GM18519 (cell line): Measurements from ENCODE around the gene ANKRD29.
"Not testable (repeated sequence)": the region's sequence is repeated elsewhere in the genome, so short reads cannot be mapped to it uniquely, and the experiment has no call there.

Source experiments
- ATAC-seq: cut with Tn5 transposase; IDR thresholded peaks from one replicate; pipeline ENCODE4 v1.9.1; 2021; ENCODE audit warnings: mild to moderate bottlenecking, moderate library complexity; ENCODE audit not compliant: unreplicated experiment, low FRiP score

Gene ANKRD29

GRCh38 chr18:23585007-23585871 lies 77.5 kb downstream of the ANKRD29 start:
- ATAC-seq, result no peak

GRCh38 chr18:23584019-23584983 lies 78.4 kb downstream of the ANKRD29 start:
- no peak for ATAC-seq

DNA sequence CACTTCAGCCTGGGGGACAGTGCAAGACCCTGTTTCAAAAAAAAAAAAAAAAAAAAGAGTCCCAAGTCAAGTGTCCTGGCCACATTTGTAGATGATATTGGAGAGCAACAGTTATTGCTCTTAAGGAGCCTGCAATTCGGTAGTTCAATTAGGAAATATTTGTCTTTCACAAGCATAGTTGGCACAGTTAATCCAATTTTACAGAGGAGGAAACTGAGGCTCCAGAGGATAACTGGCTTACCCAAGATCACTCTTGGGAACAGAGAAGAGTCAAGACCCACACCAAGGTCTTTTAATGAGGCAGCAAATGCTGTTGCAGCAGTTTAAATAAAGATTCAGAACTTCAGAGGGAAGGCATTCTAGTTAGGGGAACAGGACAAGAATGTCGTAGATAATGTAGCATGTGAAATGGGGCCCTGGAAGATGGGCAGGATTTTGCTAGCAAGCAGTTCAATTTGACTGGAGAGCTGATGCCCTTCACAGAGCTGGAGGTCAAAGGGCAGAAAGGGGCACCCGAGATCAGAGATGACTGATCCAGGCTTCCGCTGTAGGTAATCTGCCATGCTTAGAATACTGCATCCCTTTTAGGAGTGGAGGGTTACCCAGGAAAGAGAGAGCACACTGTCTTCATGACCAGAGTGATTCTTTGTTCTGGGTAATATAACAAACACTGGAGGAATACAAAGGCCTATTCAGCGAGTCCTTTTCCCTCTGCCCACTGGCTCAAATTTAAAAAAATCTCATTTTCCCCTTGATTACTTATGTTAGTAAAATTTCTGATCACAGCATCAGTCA lies 79.4 kb downstream of the ANKRD29 start:
- no peak for ATAC-seq

DNA sequence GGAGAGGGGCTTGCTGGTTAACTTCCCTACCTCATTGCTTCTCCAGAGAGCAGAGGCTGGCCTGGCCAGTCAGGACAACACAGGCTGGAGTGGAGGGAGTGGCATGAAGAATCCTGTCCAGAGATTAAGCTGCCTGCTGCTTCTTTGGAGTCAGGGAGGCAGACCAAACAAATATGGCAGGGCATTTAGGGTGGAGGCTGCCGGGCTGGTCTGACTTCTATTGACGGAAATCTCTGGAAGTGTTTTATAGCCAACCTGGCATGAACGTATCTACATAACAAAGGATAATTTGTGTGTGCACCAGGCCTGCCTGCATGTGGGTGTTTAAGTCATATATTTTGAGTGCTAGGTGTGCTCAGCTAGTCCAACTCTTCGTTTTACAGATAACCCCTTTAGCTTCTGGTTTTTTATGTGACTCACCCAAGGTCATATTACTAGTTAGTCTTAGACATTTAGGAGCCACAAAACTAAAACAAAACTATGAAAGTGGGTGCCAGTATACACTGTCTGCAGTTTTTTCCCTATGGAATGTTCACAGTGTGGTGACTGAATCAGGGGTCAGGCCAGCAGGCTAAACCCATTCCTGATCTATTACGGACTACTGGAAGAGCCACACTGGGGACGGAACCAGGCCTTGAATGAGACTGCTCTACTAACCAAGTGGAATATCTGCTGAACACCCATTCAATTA lies 81.9 kb downstream of the ANKRD29 start:
- no peak for ATAC-seq

GRCh38 chr18:23578891-23579653 lies 83.6 kb downstream of the ANKRD29 start:
- ATAC-seq, result no peak

DNA sequence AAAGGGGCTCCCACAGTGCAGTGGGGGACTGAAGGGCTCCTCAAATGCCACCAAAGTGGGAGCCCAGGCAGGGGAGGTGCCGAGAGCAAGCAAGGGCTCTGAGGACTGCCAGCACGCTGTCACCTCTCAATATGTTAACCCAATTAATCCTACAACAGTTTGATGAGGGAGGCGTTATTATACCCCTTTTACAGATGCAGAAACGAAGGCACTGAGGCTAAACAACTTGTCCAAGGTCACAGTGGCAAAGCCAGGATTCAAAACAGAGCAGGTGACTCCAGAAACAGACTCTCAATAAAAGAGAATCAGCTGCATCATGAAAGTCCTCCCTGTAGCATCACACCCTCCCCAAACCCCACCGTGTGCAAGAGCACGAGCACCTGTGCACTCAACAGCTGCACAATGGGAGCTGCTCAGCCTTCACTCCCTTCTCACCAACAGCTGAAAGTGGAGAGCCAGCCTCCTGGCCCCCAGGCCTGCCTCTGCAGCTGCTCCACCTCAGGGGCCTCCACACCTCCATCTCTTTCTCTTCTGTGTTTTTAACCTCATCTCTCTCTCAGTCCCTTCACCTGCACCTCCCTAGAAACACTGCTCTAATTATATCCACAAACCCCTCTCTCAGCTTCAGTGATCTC lies 84.5 kb downstream of the ANKRD29 start:
- ATAC-seq, result no peak

- not testable (repeated sequence) for ATAC-seq
Measured at GRCh38 chr18:23577521-23577920, 85.2 kb downstream of the ANKRD29 start.

- no peak for ATAC-seq
Measured at GRCh38 chr18:23575309-23575651, 87.4 kb downstream of the ANKRD29 start.

GRCh38 chr18:23574611-23575308 lies 88.0 kb downstream of the ANKRD29 start:
- ATAC-seq, result no peak

DNA sequence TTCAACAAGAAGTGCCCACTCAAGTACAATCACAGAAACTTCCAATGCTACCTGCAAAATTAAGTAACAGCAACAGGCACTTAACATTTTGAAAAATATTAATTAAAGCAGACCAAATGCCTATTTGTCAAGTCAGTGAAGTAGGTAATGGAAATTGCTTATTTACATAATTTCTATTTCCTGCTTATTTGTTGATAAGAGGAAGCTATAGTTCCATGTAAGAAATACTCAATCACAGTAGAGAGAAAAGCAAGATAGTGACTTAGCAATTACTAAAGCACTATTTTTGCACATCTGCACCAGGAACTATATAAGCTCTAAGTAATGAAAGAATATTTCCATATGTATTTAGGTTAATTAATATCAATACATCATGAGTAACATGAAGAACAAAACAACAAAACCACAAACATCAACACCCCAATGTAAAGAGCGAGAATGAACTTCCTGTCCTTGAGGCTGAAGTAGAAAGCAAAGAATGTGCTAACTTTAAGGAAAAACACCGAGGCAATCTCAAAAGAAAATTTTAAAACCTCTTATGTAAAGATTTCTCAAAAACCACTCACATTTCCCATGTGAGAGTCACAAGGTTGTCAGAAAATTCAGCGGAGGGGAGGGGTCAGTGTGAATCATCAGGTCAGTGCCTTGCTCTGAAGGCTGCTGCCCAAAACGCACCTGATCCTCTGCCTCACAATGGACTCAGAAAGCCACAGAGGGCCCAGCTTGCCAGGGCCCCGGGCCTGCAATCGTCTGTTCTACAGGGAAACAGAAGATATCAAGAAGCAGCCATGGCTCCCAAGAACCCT lies 88.9 kb downstream of the ANKRD29 start:
- ATAC-seq, result no peak

DNA sequence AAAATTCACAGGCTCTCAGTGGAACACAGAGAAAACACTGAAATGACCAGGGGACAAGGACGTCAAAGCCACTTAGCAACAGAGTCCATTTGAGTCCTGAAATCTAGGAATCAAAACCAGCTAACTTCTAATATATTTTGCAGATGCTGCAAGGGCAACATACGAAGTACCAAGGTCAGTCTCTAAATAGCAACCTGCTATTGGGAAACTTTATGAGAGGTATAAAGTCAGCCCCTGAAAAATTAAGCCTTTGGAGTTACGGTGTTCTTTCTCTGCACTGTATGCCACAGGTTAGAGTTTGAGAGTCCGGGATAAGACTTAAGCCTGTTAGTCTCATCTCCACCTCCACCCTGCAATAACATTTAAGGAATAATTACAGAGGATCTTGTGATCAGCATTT lies 89.7 kb downstream of the ANKRD29 start:
- no peak for ATAC-seq

DNA sequence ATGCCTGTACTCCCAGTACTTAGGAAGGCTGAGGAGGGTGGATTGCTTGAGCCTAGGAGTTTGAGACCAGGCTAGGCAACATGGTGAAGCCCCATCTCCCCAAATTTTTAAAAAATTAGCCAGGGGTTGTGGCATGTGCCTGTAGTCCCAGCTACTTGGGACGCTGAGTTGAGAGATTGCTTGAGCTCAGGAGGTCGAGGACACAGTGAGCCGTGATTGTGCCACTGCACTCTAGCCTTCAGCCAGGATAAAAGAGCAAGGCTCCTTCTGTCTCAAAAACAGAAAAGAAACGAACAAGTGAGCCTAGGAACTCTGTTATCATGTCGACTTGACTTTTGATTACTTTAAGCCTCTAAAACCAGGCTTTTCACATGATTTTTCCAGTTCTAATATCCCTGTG lies 90.1 kb downstream of the ANKRD29 start:
- ATAC-seq, result no peak

GRCh38 chr18:23572012-23572411 lies 90.7 kb downstream of the ANKRD29 start:
- no peak for ATAC-seq

DNA sequence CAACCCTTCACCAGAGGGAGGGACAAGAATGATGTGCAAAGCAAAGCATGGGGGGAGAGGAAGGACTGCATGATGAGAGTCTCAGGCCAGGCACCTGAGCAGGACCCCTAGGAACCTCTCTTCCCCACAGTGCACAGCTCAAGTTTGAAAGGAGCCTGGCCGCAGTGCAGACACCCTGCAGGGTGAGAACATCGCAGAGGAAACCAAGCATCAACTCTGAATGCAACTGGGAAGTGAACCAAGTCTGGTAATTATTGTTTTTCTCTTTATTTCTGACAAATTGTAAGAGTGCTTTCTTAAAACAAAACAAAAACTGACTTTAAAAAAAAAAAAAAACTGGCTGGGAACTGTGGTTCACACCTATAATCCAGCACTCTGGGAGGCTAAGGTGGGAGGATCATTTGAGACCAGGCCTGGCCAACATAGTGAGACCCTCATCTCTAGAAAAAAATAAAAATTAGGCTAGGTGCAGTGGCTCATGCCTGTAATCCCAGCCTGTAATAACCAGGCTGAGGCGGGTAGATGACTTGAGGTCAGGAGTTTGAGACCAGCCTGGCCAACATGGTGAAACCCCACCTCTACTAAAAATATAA lies 91.7 kb downstream of the ANKRD29 start:
- ATAC-seq, result no peak

DNA sequence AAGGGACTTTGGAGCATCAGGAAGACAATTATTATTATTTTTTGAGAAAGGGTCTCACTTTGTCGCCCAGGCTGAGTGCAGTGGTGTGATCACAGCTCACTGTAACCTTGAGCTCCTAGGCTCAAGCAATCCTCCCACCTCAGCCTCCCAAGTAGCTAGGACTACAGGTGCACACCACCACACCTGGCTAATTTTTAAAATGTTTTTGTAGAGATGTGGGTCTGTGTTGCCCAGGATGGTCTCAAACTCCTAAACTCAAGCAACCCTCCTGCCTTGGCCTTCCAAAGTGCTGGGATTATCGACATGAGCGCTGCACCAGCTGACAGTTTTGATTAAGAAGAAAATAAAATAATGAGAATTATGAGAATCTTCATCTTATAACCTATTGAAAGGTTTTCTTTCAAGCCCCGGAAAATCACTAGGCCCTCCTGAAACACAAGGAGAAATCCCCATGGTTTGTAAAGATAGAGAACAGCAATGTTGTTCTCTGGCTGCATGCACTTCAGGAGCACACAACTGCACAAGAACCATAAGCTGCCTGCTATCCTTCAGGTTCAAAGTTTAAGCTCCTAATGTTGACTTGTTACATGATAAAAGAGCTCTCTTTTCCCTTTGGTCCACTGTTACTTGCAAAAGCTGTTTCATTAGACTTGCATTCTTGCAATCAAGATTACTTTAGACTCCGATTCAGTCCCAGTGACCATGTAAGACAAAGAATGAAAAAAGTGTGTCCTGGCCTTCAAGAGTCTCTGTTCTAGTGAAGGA lies 93.2 kb downstream of the ANKRD29 start:
- no peak for ATAC-seq
